ENCODE results near the gene RAB34.

The RAB34 gene

DNA sequence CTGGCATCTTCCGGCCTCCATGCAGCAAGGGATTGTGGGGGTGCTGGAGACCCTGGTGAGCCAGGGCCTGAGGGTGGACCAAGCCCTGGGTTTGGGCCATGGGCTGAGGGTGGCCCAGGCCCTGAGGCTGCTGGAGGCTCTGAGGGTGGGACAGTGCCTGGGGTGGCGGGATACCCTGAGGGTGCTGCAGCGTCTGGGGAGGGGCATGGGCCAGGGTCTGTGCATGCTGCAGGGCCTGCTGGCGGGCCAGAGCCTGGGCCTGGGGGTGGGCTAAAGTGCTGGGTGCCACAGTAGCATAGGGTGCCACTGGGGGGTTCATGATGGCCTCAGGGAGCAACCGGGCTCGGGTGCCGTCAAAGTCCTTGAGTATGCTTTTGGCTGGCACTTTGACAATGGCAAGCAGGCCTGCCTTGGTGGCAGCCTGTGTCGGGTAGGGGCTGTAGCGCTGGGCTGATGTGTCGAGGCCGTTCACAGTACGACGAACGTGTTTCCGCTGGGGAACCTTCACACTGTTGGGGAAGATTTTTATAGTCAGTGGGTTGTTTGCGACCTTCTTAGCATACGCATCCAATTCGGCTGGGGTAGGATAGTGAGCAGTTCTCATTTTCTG is 41.7 kb upstream of the RAB34 start:
- Mint-ChIP-seq H3K4me1 (peaks cover 5% of the 10 kb centered on the region), H3K9me3 (no peaks in the 10 kb centered on the region), H3K27me3 (ENCODE audit: low read depth) (no peaks in the 10 kb centered on the region), H3K27ac (no peak overlapping the region), H3K36me3 (ENCODE audit: low read depth) (peaks cover 49% of the 10 kb centered on the region), H3K4me3 (no peak overlapping the region)
- TF ChIP-seq, protein P1, sequence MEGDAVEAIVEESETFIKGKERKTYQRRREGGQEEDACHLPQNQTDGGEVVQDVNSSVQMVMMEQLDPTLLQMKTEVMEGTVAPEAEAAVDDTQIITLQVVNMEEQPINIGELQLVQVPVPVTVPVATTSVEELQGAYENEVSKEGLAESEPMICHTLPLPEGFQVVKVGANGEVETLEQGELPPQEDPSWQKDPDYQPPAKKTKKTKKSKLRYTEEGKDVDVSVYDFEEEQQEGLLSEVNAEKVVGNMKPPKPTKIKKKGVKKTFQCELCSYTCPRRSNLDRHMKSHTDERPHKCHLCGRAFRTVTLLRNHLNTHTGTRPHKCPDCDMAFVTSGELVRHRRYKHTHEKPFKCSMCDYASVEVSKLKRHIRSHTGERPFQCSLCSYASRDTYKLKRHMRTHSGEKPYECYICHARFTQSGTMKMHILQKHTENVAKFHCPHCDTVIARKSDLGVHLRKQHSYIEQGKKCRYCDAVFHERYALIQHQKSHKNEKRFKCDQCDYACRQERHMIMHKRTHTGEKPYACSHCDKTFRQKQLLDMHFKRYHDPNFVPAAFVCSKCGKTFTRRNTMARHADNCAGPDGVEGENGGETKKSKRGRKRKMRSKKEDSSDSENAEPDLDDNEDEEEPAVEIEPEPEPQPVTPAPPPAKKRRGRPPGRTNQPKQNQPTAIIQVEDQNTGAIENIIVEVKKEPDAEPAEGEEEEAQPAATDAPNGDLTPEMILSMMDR (IDR thresholded peaks at IDR 0.05; ENCODE audit: unreplicated experiment in 3 of 3), result no peak

DNA sequence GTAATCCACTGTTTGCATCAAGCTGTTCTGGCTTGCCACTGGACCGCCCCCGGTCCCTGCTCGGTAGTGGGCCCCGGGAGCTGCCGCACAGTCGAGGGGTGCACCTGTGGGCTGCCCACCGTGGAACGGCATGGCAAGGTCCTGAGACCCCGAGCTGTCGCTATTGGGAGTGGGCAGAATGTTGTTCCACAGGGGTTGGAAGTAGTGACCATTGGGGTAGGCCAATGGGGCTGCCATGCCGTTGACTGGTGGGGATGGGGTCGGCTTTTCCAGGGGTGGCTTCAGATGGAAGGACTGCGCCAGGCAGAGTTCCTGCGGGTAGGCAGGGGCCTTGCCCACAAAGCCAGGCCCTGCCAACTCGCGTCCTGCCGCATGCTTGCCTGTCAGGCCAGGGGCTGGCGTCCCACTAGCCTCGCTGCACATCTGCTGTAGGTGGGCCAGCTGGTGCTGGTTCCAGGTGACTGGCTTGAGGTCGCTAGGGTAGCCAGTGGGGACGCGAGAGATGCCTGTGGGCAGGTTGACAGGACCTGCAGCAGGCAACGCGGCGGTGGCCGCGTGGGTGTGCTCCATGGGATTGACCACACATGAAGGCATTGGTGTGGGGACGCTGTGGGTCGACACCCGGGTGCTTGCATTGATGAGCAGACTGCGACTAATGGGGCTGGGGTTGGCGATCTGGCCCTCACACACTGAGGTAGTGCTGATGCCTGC is 40.9 kb upstream of the RAB34 start:
- Mint-ChIP-seq H3K27me3 (ENCODE audit: low read depth) (no peaks in the 10 kb centered on the region), H3K36me3 (ENCODE audit: low read depth) (peaks cover 45% of the 10 kb centered on the region), H3K4me3 (no peak overlapping the region), H3K4me1 (no peaks in the 10 kb centered on the region), H3K27ac (no peak overlapping the region), H3K9me3 (no peaks in the 10 kb centered on the region)
- TF ChIP-seq, protein P1 (IDR thresholded peaks at IDR 0.05; ENCODE audit: unreplicated experiment in 3 of 3), result no peak

DNA sequence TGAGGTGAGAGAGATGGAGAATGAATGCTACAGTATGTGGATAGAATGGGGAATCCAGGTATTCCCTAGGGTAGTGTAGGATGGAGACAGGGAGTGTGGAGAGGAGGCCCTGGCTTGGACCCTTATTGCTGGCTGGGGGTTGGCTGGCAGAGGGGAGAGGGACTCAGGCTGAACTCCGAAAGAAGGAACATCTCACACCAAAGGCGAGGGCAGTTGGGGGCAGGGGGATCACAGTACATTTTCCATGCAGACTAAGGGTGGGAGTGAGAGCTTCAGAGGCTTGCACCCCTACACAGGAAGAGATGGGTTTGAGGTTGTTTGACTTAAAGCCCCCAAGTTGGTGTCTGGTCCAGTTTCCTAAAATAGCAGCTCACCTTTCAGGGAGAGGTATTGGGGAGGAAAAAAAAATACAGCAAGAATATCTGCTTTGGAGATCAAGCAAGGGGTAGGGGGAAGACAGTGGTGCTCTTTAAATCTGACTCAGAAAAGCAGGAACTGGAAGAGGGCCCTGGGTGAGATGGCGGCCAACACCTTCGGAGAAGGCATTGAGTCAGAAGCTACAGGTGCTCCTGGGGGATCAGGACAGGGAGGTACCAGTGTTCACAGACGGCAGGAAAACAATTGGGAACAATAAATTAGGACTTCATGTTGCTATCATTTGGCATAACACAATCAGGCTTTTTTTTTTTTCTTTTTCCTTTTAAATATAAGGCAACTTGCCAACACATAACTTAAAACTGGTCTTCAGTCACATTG is 38.6 kb upstream of the RAB34 start:
- Mint-ChIP-seq H3K27ac (peak overlapping the region in 1 of 3 experiments; percentile 59), H3K36me3 (ENCODE audit: low read depth) (peaks cover 50% of the 10 kb centered on the region), H3K27me3 (ENCODE audit: low read depth) (no peaks in the 10 kb centered on the region), H3K9me3 (no peaks in the 10 kb centered on the region), H3K4me3 (no peak overlapping the region), H3K4me1 (no peaks in the 10 kb centered on the region)
- TF ChIP-seq, protein P1 (IDR thresholded peaks at IDR 0.05; ENCODE audit: unreplicated experiment in 3 of 3), result no peak

DNA sequence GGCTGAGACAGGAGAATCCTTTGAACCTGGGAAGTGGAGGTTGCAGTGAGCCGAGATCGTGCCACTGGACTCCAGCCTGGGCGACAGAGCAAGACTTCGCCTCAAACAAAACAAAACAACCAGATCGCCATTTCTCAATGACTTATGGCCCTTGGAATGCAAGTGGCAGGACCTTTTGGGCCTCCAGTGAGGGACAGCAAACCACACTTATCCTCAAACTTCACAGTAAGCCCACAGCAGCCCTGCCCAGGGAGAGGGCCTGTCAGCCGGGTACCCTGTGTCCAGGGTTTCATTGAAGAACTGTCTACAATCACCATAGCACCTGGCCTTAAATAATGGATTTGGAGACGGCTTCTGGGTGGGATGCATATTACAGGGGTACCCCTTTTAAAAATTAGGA is 37.8 kb upstream of the RAB34 start:
- Mint-ChIP-seq H3K27me3 (ENCODE audit: low read depth) (no peaks in the 10 kb centered on the region), H3K4me1 (no peaks in the 10 kb centered on the region), H3K4me3 (no peak overlapping the region), H3K9me3 (no peaks in the 10 kb centered on the region), H3K27ac (no peak overlapping the region), H3K36me3 (ENCODE audit: low read depth) (peaks cover 54% of the 10 kb centered on the region)
- TF ChIP-seq, protein P1 (IDR thresholded peaks at IDR 0.05; ENCODE audit: unreplicated experiment in 3 of 3), result no peak

DNA sequence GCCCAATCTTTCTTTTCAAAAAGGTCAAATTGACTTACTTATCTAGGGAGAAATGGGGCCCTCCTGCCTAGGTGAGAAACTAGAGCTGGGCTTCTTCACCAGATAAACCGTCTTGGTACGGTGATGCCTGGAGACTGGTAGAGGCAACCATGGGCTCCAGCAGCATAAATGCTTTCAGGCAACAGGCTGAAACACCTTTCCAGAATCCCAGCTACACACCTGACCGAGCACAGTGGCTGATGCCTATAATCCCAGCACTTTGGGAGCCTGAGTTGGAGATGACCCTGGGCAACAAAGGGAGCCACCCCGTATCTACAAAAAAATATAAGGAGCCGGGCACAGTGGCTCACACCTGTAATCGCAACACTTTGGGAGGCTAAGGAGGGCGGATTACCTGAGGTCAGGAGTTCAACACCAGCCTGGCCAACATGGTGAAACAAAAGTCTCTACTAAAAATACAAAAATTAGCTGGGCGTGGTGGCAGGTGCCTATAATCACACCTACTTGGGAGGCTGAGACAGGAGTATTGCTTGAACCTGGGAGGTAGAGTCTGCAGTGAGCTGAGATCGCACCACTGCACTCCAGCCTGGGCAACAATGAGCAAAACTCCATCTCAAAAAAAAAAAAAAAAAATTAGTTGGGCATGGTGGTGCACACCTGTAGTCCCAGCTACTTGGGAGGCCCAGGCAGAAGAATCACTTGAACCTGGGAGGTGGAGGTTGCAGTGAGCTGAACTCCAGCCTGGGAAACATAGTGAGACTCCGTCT is 34.1 kb upstream of the RAB34 start:
- H3K4me1 Mint-ChIP-seq, result peaks cover 23% of the 10 kb centered on the region
- H3K27me3 Mint-ChIP-seq (ENCODE audit: low read depth), result no peaks in the 10 kb centered on the region
- H3K4me3 Mint-ChIP-seq, result no peak overlapping the region
- peak overlapping the region in 1 of 3 experiments; percentile 32 for H3K27ac Mint-ChIP-seq
- H3K9me3 Mint-ChIP-seq, result no peaks in the 10 kb centered on the region
- TF ChIP-seq, protein P1 (IDR thresholded peaks at IDR 0.05; ENCODE audit: unreplicated experiment in 3 of 3), result no peak
- peaks cover 52% of the 10 kb centered on the region for H3K36me3 Mint-ChIP-seq (ENCODE audit: low read depth)
